Tongue (tissue), 1 donor: ENCODE results near the gene PALMD. TPM values are rescaled to one million over a fixed set of nuclear protein-coding genes. Genes with fewer than 3 reads are reported as not detected.

ENCODE experiments used
- total RNA-seq: library from RNA; depleted of rRNA; stranded (reverse); fragments of >200 nt; gene quantifications from one replicate; pipeline ENCODE4 v1.2.3, GENCODE V29; 2014

PALMD gene
- total RNA-seq, 1 donor from 2014 or later, result 147 TPM

Other genes with a start within 250 kb of the PALMD start
- 11.9 TPM for gene FRRS1, start 120.5 kb downstream of the PALMD start, total RNA-seq
- 381 TPM for gene AGL, start 204.2 kb downstream of the PALMD start, total RNA-seq